IMR-90 (cell line): ENCODE results near the gene FER. TPM values are rescaled to one million over a fixed set of nuclear protein-coding genes. Genes with fewer than 3 reads are reported as not detected.
"Not testable (repeated sequence)": the region's sequence is repeated elsewhere in the genome, so short reads cannot be mapped to it uniquely, and the experiment has no call there.

Experiments
- ATAC-seq: fragments of 200-7000 bp; cut with Tn5 transposase; 2 replicates; pipeline ENCODE4 v1.9.1; 2020; ENCODE audit warnings: low read depth, mild to moderate bottlenecking, moderate library complexity
- BruUV-seq: library from RNA; stranded (reverse); fragments of 400-500 nt; replicated peaks from 2 replicates; lab custom pipeline; 2021; lab: Mats Ljungman, UMichigan
- CTCF ChIA-PET: fragments of 300-600 bp; formaldehyde crosslinking; extraction: SDS; loops from one replicate; lab custom pipeline; 2021; ENCODE audit warnings: antibody characterized with exemption; lab: Yijun Ruan, JAX
- POLR2A ChIA-PET: fragments of 300-600 bp; sonication (Branson Sonifier 250); formaldehyde crosslinking; loops from one replicate; lab custom pipeline; 2022; ENCODE audit warnings: antibody characterized with exemption; ENCODE audit not compliant: unreplicated experiment; lab: Charles Lee
- DNase-seq: peaks from one replicate; pipeline ENCODE4 v3.0.0; 2013
- H2AFZ ChIP-seq: replicated peaks from 2 replicates; pipeline ENCODE3; 2013; ENCODE audit warnings: low read length, mild to moderate bottlenecking; ENCODE audit not compliant: poor library complexity
- H2AK5ac ChIP-seq: 2 replicates; pipeline ENCODE4 v1.6.1; 2013; ENCODE audit warnings: low read depth, low read length, inconsistent platforms
- H2AK9ac ChIP-seq: replicated peaks from 2 replicates; pipeline ENCODE3; 2013; ENCODE audit warnings: mild to moderate bottlenecking, low read depth, low read length, moderate library complexity; ENCODE audit not compliant: poor library complexity
- H2BK120ac ChIP-seq: 2 replicates; pipeline ENCODE4 v1.6.1; 2013; ENCODE audit warnings: low read depth, low read length, inconsistent platforms
- H2BK15ac ChIP-seq: 3 replicates; pipeline ENCODE4 v1.6.1; 2013; ENCODE audit warnings: low read depth, low read length, inconsistent platforms
- H2BK20ac ChIP-seq: 2 replicates; pipeline ENCODE4 v1.6.1; 2013; ENCODE audit warnings: low read depth, mild to moderate bottlenecking, inconsistent platforms, low read length, moderate library complexity
- H2BK5ac ChIP-seq: 2 replicates; pipeline ENCODE4 v1.6.1; 2013; ENCODE audit warnings: mild to moderate bottlenecking, low read depth, low read length, inconsistent platforms; ENCODE audit not compliant: poor library complexity, severe bottlenecking
- H3K14ac ChIP-seq: replicated peaks from 2 replicates; pipeline ENCODE4 v1.6.1; 2013; ENCODE audit warnings: low read depth, low read length, inconsistent platforms
- H3K18ac ChIP-seq: 2 replicates; pipeline ENCODE4 v1.6.1; 2013; ENCODE audit warnings: low read depth, low read length, control low read depth
- H3K23ac ChIP-seq: 2 replicates; pipeline ENCODE4 v1.6.1; 2013; ENCODE audit warnings: low read depth, low read length, inconsistent platforms
- H3K27ac ChIP-seq: 2 replicates; pipeline ENCODE4 v1.5.1; 2013; ENCODE audit warnings: mild to moderate bottlenecking, control low read depth, low read length; ENCODE audit not compliant: insufficient read depth
- H3K27me3 ChIP-seq: 2 replicates; pipeline ENCODE4 v1.6.1; 2013; ENCODE audit warnings: low read length; ENCODE audit not compliant: control insufficient read depth, insufficient read depth
- H3K36me3 ChIP-seq: 2 replicates; pipeline ENCODE4 v1.6.1; 2013; ENCODE audit warnings: low read length, mixed read lengths; ENCODE audit not compliant: control insufficient read depth, insufficient read depth
- H3K4ac ChIP-seq: 2 replicates; pipeline ENCODE4 v1.6.1; 2013; ENCODE audit warnings: low read depth, low read length, inconsistent platforms
- H3K4me1 ChIP-seq: 2 replicates; pipeline ENCODE4 v1.6.1; 2013; ENCODE audit warnings: low read length, mixed read lengths; ENCODE audit not compliant: control insufficient read depth, insufficient read depth
- H3K4me2 ChIP-seq: 2 replicates; pipeline ENCODE4 v1.6.1; 2013; ENCODE audit warnings: low read depth, mild to moderate bottlenecking, control low read depth, low read length, moderate library complexity
- H3K4me3 ChIP-seq: 2 replicates; pipeline ENCODE4 v1.5.1; 2013; ENCODE audit warnings: low read depth, mild to moderate bottlenecking, control low read depth, low read length, moderate library complexity; ENCODE audit not compliant: insufficient read depth
- H3K56ac ChIP-seq: 2 replicates; pipeline ENCODE4 v1.6.1; 2013; ENCODE audit warnings: low read length, inconsistent platforms; ENCODE audit not compliant: insufficient read depth; ENCODE audit errors: extremely low read depth
- H3K79me1 ChIP-seq, 2 experiments: 2 replicates each; pipeline ENCODE4 v1.6.1; 2013; ENCODE audit warnings: low read length in 2 of 2, inconsistent platforms in 1 of 2, low read depth in 1 of 2
- H3K9ac ChIP-seq: 2 replicates; pipeline ENCODE4 v1.6.1; 2013; ENCODE audit warnings: low read depth, low read length, control low read depth
- H3K9me1 ChIP-seq: 2 replicates; pipeline ENCODE4 v1.6.1; 2013; ENCODE audit warnings: low read length, inconsistent platforms; ENCODE audit not compliant: insufficient read depth
- H3K9me3 ChIP-seq: 2 replicates; pipeline ENCODE4 v1.6.1; 2013; ENCODE audit warnings: low read length; ENCODE audit not compliant: control insufficient read depth, insufficient read depth
- H4K20me1 ChIP-seq: 2 replicates; pipeline ENCODE4 v1.6.1; 2013; ENCODE audit warnings: low read length, inconsistent platforms; ENCODE audit not compliant: insufficient read depth
- H4K5ac ChIP-seq: 2 replicates; pipeline ENCODE4 v1.6.1; 2013; ENCODE audit warnings: mild to moderate bottlenecking, low read depth, low read length, control low read depth
- H4K8ac ChIP-seq, 2 experiments: 2 replicates each; pipeline ENCODE4 v1.6.1; 2013; ENCODE audit warnings: low read depth in 2 of 2, low read length in 2 of 2, control low read depth in 1 of 2, inconsistent platforms in 1 of 2
- H4K91ac ChIP-seq: 2 replicates; pipeline ENCODE4 v1.6.1; 2013; ENCODE audit warnings: low read depth, low read length, inconsistent platforms; ENCODE audit not compliant: insufficient read depth
- CTCF ChIP-seq: conservative IDR thresholded peaks from 2 replicates; pipeline ENCODE4 v1.5.1; 2012; ENCODE audit warnings: mild to moderate bottlenecking, low read depth, low read length, improper control_type of control experiment
- MXI1 ChIP-seq: IDR thresholded peaks from 2 replicates; pipeline ENCODE4 v1.6.1; 2012; ENCODE audit warnings: low read depth, mild to moderate bottlenecking, low read length, moderate library complexity, borderline replicate concordance
- POLR2A ChIP-seq: IDR thresholded peaks from 2 replicates; pipeline ENCODE4 v1.6.1; 2012; ENCODE audit warnings: mild to moderate bottlenecking, low read depth, low read length
- RCOR1 ChIP-seq: IDR thresholded peaks from 2 replicates; pipeline ENCODE4 v1.6.1; 2012; ENCODE audit warnings: mild to moderate bottlenecking, low read length, improper control_type of control experiment; ENCODE audit not compliant: insufficient replicate concordance
- WGBS, 2 experiments: methylation state at CpG; one replicate each; pipeline versions ENCODE4 v1.1.5 to v1.1.7; 2013; ENCODE audit warnings: missing lambda C conversion rate in 2 of 2; ENCODE audit not compliant: insufficient read length in 1 of 2; ENCODE audit errors: extremely low coverage in 2 of 2; 5-methylcytosine and 5-hydroxymethylcytosine counted together
- dilution Hi-C: fragments of 300-500 bp; cut with HindIII; formaldehyde crosslinking; loops from one replicate; pipeline ENCODE4 v1.14.3; 2018; ENCODE audit warnings: low sequenced_read_pairs; ENCODE audit not compliant: unreplicated experiment
- in situ Hi-C: fragments of 300-500 bp; cut with MboI; formaldehyde crosslinking; loops from 3 replicates; pipeline ENCODE4 v1.14.3; 2019; ENCODE audit warnings: low sequenced_read_pairs, inconsistent platforms, mixed read lengths
- intact Hi-C: fragments of 100-400 bp; cut with micrococcal nuclease; formaldehyde crosslinking; loops from 2 replicates; pipeline ENCODE4 v1.10.0; 2022
- polyA plus RNA-seq, 3 experiments: library from polyadenylated mRNA; depleted of rRNA; stranded (reverse); fragments of >200 nt; gene quantifications; 2 replicates each; pipeline ENCODE4 v1.2.3, GENCODE V29; 2012; ENCODE audit warnings: low replicate concordance in 1 of 3
- total RNA-seq: library from RNA; depleted of rRNA; stranded (reverse); fragments of >200 nt; gene quantifications from 2 replicates; pipeline ENCODE4 v1.2.3, GENCODE V29; 2012

Gene FER
- total and polyA plus RNA-seq, 2 of the 4 experiments (the other 2 are of a cell fraction): 3.5 to 32.4 TPM

- dilution Hi-C loops: no loop called here
- no peak overlapping the region for H2AFZ ChIP-seq
- ATAC-seq: no peak
Observed at GRCh38 chr5:108793207-108793606, 45.5 kb downstream of the FER start.

GRCh38 chr5:108794349-108794748 lies 46.7 kb downstream of the FER start:
- dilution Hi-C loops, BruUV-seq, H3K56ac ChIP-seq, H2BK15ac ChIP-seq, H3K9ac ChIP-seq, H3K4me3 ChIP-seq, H2BK120ac ChIP-seq, H3K9me3 ChIP-seq, H3K14ac ChIP-seq, intact Hi-C loops, H2BK5ac ChIP-seq, H2BK20ac ChIP-seq, H4K20me1 ChIP-seq, H3K9me1 ChIP-seq, H3K23ac ChIP-seq, H3K4me1 ChIP-seq, H4K8ac ChIP-seq, H3K4ac ChIP-seq, H4K91ac ChIP-seq, H3K27ac ChIP-seq, H4K5ac ChIP-seq, ATAC-seq, H3K27me3 ChIP-seq, H3K4me2 ChIP-seq, H3K36me3 ChIP-seq, H2AK5ac ChIP-seq, H3K18ac ChIP-seq, in situ Hi-C loops, DNase-seq, CTCF ChIA-PET, POLR2A ChIA-PET, H2AK9ac ChIP-seq, H2AFZ ChIP-seq: not testable (repeated sequence)
- H3K79me1 ChIP-seq: peaks cover 21 to 41% of the 10 kb centered on the region in 2 experiments
- no CpG with 5 or more reads among the region's 4 CpGs for WGBS, 2 experiments

More at GRCh38 chr5:108793207-108793606, 45.5 kb downstream of the FER start:
- Histone ChIP-seq H3K9me1 (0 out of 2 replicates have a peak, but pooled peaks cover 4% of the 10 kb centered on the region), H4K5ac (no peak overlapping the region), H4K91ac (no peak overlapping the region), H3K18ac (no peak overlapping the region), H3K4me3 (no peak overlapping the region), H4K8ac (no peak overlapping the region), H3K4ac (no peak overlapping the region), H3K79me1 (peaks cover 19 to 39% of the 10 kb centered on the region in 2 experiments), H3K27me3 (no peaks in the 10 kb centered on the region), H2BK20ac (no peak overlapping the region), H2BK15ac (no peak overlapping the region), H2AK9ac (no peak overlapping the region), H3K4me1 (peaks cover 6% of the 10 kb centered on the region), H2BK5ac (no peak overlapping the region), H3K27ac (no peak overlapping the region), H2AK5ac (no peak overlapping the region), H2BK120ac (no peak overlapping the region), H3K36me3 (no peaks in the 10 kb centered on the region), H3K9me3 (no peaks in the 10 kb centered on the region; the same call in 1 of the 2 replicates), H3K14ac (no peak overlapping the region), H3K56ac (no peak overlapping the region), H4K20me1 (no peaks in the 10 kb centered on the region), H3K23ac (no peak overlapping the region), H3K9ac (no peak overlapping the region), H3K4me2 (no peak overlapping the region)
- POLR2A ChIA-PET: no interaction called here
- BruUV-seq: no TSS peak
- no CpG with 5 or more reads among the region's 5 CpGs for WGBS, 2 experiments
- no peak for DNase-seq
- TF ChIP-seq MXI1: no peak
- TF ChIP-seq RCOR1: no peak
- TF ChIP-seq CTCF: no peak
- no peak for TF ChIP-seq POLR2A
- CTCF ChIA-PET: interaction anchor here (0.6 kb wide), 1 partner anchor 90 kb away, joined by 4 read pairs; no protein-coding TSS in a partner anchor
- intact Hi-C loops: no loop called here
- in situ Hi-C loops: no loop called here
